Neural cell (in vitro differentiated cells): Measurements from ENCODE around the gene HBEGF.

Experiments used
- CTCF ChIP-seq: fragments of 450-650 bp; IDR thresholded peaks from 2 replicates; pipeline ENCODE4 v1.5.1; 2014; ENCODE audit warnings: antibody characterized with exemption, mild to moderate bottlenecking, moderate library complexity; ENCODE audit not compliant: poor library complexity, severe bottlenecking
- EZH2 ChIP-seq: fragments of 200-600, 300-800 bp; shearing (Covaris generic), sonication (generic); IDR thresholded peaks from 2 replicates; pipeline ENCODE4 v1.6.1; 2014; ENCODE audit warnings: antibody characterized with exemption, low read length, borderline replicate concordance, mild to moderate bottlenecking; ENCODE audit not compliant: insufficient read depth, poor library complexity, severe bottlenecking
- REST ChIP-seq: IDR thresholded peaks from 2 replicates; pipeline ENCODE4 v1.6.1; 2012; ENCODE audit warnings: borderline replicate concordance
- SMC3 ChIP-seq: fragments of 450-650 bp; conservative IDR thresholded peaks from 2 replicates; pipeline ENCODE4 v1.6.1; 2014; ENCODE audit warnings: antibody characterized with exemption, mild to moderate bottlenecking, moderate library complexity; ENCODE audit not compliant: poor library complexity

- no peak for TF ChIP-seq EZH2
- TF ChIP-seq SMC3, result no peak
- TF ChIP-seq CTCF, result no peak
- no peak for TF ChIP-seq REST
Observed at GRCh38 chr5:140310434-140310833, 36.0 kb downstream of the HBEGF start.
